Tibial nerve (tissue), 4 donors: ENCODE measurements around the gene PRR30. TPM values are rescaled to one million over a fixed set of nuclear protein-coding genes. Genes with fewer than 3 reads are reported as not detected.

ENCODE experiments used
- DNase-seq, 2 donors: peaks; one replicate each; pipeline ENCODE4 v3.0.0-alpha.2; 2019; ENCODE audit warnings: low spot score in 2 of 2
- H3K27ac ChIP-seq, 4 donors: fragments of 200-600 bp; sonication (generic) in 3 of 4; one replicate each; pipeline ENCODE4 v1.5.1; 2017 to 2019; ENCODE audit warnings: mild to moderate bottlenecking in 1 of 4
- H3K27me3 ChIP-seq, 2 donors: fragments of 200-600 bp; sonication (generic) in 1 of 2; one replicate each; pipeline versions ENCODE4 v1.5.1 to v1.6.0; 2017 to 2019
- H3K36me3 ChIP-seq, 3 donors: fragments of 200-600 bp; sonication (generic); one replicate each; pipeline ENCODE4 v1.5.1; 2018 to 2019
- H3K4me1 ChIP-seq, 4 donors: fragments of 200-600 bp; sonication (generic) in 3 of 4; one replicate each; pipeline ENCODE4 v1.5.1; 2017 to 2019
- H3K4me3 ChIP-seq, 4 donors: fragments of 200-600 bp; sonication (generic) in 3 of 4; one replicate each; pipeline ENCODE4 v1.5.1; 2017 to 2019; ENCODE audit warnings: mild to moderate bottlenecking in 1 of 4, moderate library complexity in 1 of 4
- H3K9me3 ChIP-seq, 4 donors: fragments of 200-600 bp; sonication (generic) in 3 of 4; one replicate each; pipeline ENCODE4 v1.5.1; 2017 to 2019
- CTCF ChIP-seq, 5 experiments: fragments of 200-600 bp in 3 of 5; fragments of 450-650 bp in 2 of 5; sonication (generic) in 3 of 5; IDR thresholded peaks; one replicate each; pipeline ENCODE4 v1.5.1; 2016 to 2019; ENCODE audit warnings: antibody characterized with exemption in 5 of 5, mild to moderate bottlenecking in 3 of 5, moderate library complexity in 2 of 5
- EP300 ChIP-seq, 2 donors: sonication (generic); formaldehyde crosslinking; IDR thresholded peaks; one replicate each; pipeline ENCODE4 v1.6.1; 2017; ENCODE audit warnings: antibody characterized with exemption in 2 of 2, mild to moderate bottlenecking in 1 of 2
- POLR2A ChIP-seq, 2 donors: fragments of 450-650 bp; IDR thresholded peaks; one replicate each; pipeline ENCODE4 v1.6.1; 2017; ENCODE audit warnings: antibody characterized with exemption in 2 of 2, mild to moderate bottlenecking in 2 of 2, moderate library complexity in 2 of 2
- WGBS, 2 donors: methylation state at CpG; one replicate each; pipeline ENCODE4 v1.1.5; 2018; 5-methylcytosine and 5-hydroxymethylcytosine counted together
- total RNA-seq, 4 donors: library from RNA; depleted of rRNA; stranded (reverse); fragments of >200 nt; gene quantifications; one replicate each; pipeline ENCODE4 v1.1.0, GENCODE V29; 2016

The PRR30 gene
- total RNA-seq, 4 donors from 2014 or later = not detected

GRCh38 chr2:27127883-27128667 lies 11.1 kb downstream of the PRR30 start:
- Histone ChIP-seq H3K4me1 (peaks cover 0 to 22% (median 8%) of the 10 kb centered on the region in 4 donors), H3K36me3 (peaks cover 0 to 39% (median 9%) of the 10 kb centered on the region in 3 donors), H3K27me3 (no peaks in the 10 kb centered on the region), H3K4me3 (no peak overlapping the region), H3K27ac (no peak overlapping the region), H3K9me3 (no peaks in the 10 kb centered on the region)
- DNase-seq = no peak
- WGBS, 2 donors = 80 to 91% methylated on average over 7 to 9 of the region's 9 CpGs
- TF ChIP-seq EP300 (IDR thresholded peaks at IDR 0.05) = no peak

- no peak overlapping the region for H3K4me3 ChIP-seq
- 61 to 67% methylated on average over 5 of the region's 5 CpGs for WGBS, 2 donors
- no peak for DNase-seq
- peaks cover 0 to 15% (median 6%) of the 10 kb centered on the region in 4 donors for H3K4me1 ChIP-seq
- H3K27ac ChIP-seq = no peak overlapping the region
- peaks cover 0 to 24% (median 5%) of the 10 kb centered on the region in 3 donors for H3K36me3 ChIP-seq
- H3K9me3 ChIP-seq = no peaks in the 10 kb centered on the region
- no peaks in the 10 kb centered on the region for H3K27me3 ChIP-seq
- no peak for TF ChIP-seq CTCF (IDR thresholded peaks at IDR 0.05)
Measured at GRCh38 chr2:27126252-27126710, 12.9 kb downstream of the PRR30 start.

GRCh38 chr2:27125104-27125503 lies 14.1 kb downstream of the PRR30 start:
- Histone ChIP-seq H3K27me3 (no peaks in the 10 kb centered on the region), H3K9me3 (no peaks in the 10 kb centered on the region), H3K36me3 (peaks cover 0 to 12% (median 0%) of the 10 kb centered on the region in 3 donors), H3K4me1 (peaks cover 0 to 15% (median 6%) of the 10 kb centered on the region in 4 donors), H3K27ac (no peak overlapping the region), H3K4me3 (no peak overlapping the region)
- TF ChIP-seq CTCF (IDR thresholded peaks at IDR 0.05) (no peak), EP300 (IDR thresholded peaks at IDR 0.05) (no peak), POLR2A (IDR thresholded peaks at IDR 0.05) (no peak)
- WGBS, 2 donors = 59 to 72% methylated on average over 3 of the region's 3 CpGs
- DNase-seq = no peak

GRCh38 chr2:27123302-27124150 lies 15.7 kb downstream of the PRR30 start, which contains the start of gene ABHD1:
Gene ABHD1 (plus strand): TSS chr2:27123815. CDS start chr2:27123949, 134 bp downstream.
- TF ChIP-seq POLR2A (IDR thresholded peaks at IDR 0.05) (peak in 1 of 2 donors; percentile 17), EP300 (IDR thresholded peaks at IDR 0.05) (peak in 1 of 2 donors; percentile 11), CTCF (IDR thresholded peaks at IDR 0.05) (no peak)
- Histone ChIP-seq H3K27ac (peak within 1 kb of the TSS in 3 of 4 donors; percentile 31 to 80 (median 68)), H3K27me3 (peaks cover 0 to 10% of the 10 kb centered on the region in 2 donors), H3K36me3 (no peaks in the 10 kb centered on the region), H3K4me1 (peaks cover 0 to 21% (median 6%) of the 10 kb centered on the region in 4 donors), H3K4me3 (peak within 1 kb of the TSS; percentile 34 to 67 (median 62)), H3K9me3 (no peaks in the 10 kb centered on the region)
- peak; percentile 35 to 41 for DNase-seq
- WGBS, 2 donors = 10 to 12% methylated on average over 23 to 35 of the region's 47 CpGs

- TF ChIP-seq CTCF (IDR thresholded peaks at IDR 0.05) (no peak), POLR2A (IDR thresholded peaks at IDR 0.05) (no peak), EP300 (IDR thresholded peaks at IDR 0.05) (no peak)
- H3K4me1 ChIP-seq = peaks cover 0 to 26% (median 9%) of the 10 kb centered on the region in 4 donors
- DNase-seq = no peak
- H3K4me3 ChIP-seq = peak overlapping the region in 2 of 4 donors; percentile 65 to 67
- no peaks in the 10 kb centered on the region for H3K36me3 ChIP-seq
- WGBS, 2 donors = 86 to 91% methylated on average over 7 of the region's 7 CpGs
- no peak overlapping the region for H3K27ac ChIP-seq
- peaks cover 0 to 18% of the 10 kb centered on the region in 2 donors for H3K27me3 ChIP-seq
- H3K9me3 ChIP-seq = no peaks in the 10 kb centered on the region
Measured at GRCh38 chr2:27122791-27123190, 16.4 kb downstream of the PRR30 start.
